ENCODE measurements around the gene TMCC1.
A peak's percentile ranks its signal among the peaks of the same experiment; 100 is the strongest.

TMCC1 gene

GRCh38 chr3:129658110-129658843, 235.2 kb downstream of the TMCC1 start:
- no peak for DNase-seq (ENCODE audit: low read depth)
- no peak overlapping the region for H3K4me3 ChIP-seq (ENCODE audit: low read depth, low read length)
- no peak for TF ChIP-seq CTCF (conservative IDR thresholded peaks at IDR 0.05; ENCODE audit: low read depth, low read length)

GRCh38 chr3:129657261-129658046, 236.1 kb downstream of the TMCC1 start:
- H3K4me3 ChIP-seq (ENCODE audit: low read depth, low read length), result no peak overlapping the region
- no peak for TF ChIP-seq CTCF (conservative IDR thresholded peaks at IDR 0.05; ENCODE audit: low read depth, low read length)
- DNase-seq (ENCODE audit: low read depth), result peak; percentile 42

GRCh38 chr3:129656659-129657247, 236.8 kb downstream of the TMCC1 start:
- no peak overlapping the region for H3K4me3 ChIP-seq (ENCODE audit: low read depth, low read length)
- no peak for DNase-seq (ENCODE audit: low read depth)
- no peak for TF ChIP-seq CTCF (conservative IDR thresholded peaks at IDR 0.05; ENCODE audit: low read depth, low read length)

- TF ChIP-seq CTCF (conservative IDR thresholded peaks at IDR 0.05; ENCODE audit: low read depth, low read length), result no peak
- no peak overlapping the region for H3K4me3 ChIP-seq (ENCODE audit: low read depth, low read length)
- DNase-seq (ENCODE audit: low read depth), result no peak
These were observed 238.2 kb downstream of the TMCC1 start for GRCh38 chr3:129655291-129655700.

- H3K4me3 ChIP-seq (ENCODE audit: low read depth, low read length), result no peak overlapping the region
- no peak for TF ChIP-seq CTCF (conservative IDR thresholded peaks at IDR 0.05; ENCODE audit: low read depth, low read length)
- peak; percentile 72 for DNase-seq (ENCODE audit: low read depth)
These were observed 239.4 kb downstream of the TMCC1 start for GRCh38 chr3:129654131-129654530.

- TF ChIP-seq CTCF (conservative IDR thresholded peaks at IDR 0.05; ENCODE audit: low read depth, low read length), result no peak
These were observed 240.5 kb downstream of the TMCC1 start for GRCh38 chr3:129653019-129653418.

More at GRCh38 chr3:129653019-129653418, 240.5 kb downstream of the TMCC1 start:
- no peak overlapping the region for H3K4me3 ChIP-seq (ENCODE audit: low read depth, low read length)
- no peak for DNase-seq (ENCODE audit: low read depth)

All from choroid plexus epithelial cell (primary cell).